ENCODE measurements around the gene PHF21A. TPM values are rescaled to one million over a fixed set of nuclear protein-coding genes. Genes with fewer than 3 reads are reported as not detected.
A peak's percentile ranks its signal among the peaks of the same experiment; 100 is the strongest.

Gene PHF21A
- total RNA-seq, 4 donors from 2014 or later = 11.2 to 22.3 (median 15.9) TPM

DNA sequence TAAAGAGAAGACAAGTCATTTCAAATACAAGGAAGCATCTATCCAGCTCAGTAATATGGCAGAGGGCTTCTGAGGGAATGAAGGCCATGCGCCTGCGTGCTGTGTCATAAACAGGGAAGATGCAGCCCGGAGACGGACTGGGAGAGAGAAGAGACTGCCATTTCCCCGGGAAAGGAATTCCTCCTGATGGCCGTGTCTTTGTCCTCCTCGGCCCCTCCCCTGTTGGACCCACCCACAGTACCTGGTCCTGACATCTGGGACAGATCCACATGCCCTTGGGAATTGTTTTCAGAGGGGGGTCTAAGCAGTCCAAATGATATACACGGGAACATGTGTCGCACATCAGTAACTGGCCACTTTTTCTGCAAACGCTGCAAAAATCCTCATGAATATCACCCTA is 183.3 kb downstream of the PHF21A start:
- Histone ChIP-seq H3K36me3 (peaks cover 13 to 94% (median 21%) of the 10 kb centered on the region in 3 donors), H3K4me3 (no peak overlapping the region), H3K9me3 (no peaks in the 10 kb centered on the region), H3K4me1 (peaks cover 5 to 35% (median 14%) of the 10 kb centered on the region in 3 donors), H3K27ac (no peak overlapping the region), H3K27me3 (no peaks in the 10 kb centered on the region)
- DNase-seq = no peak
- intact Hi-C loops (cut with DNase I) = no loop called here
- TF ChIP-seq, protein P1, sequence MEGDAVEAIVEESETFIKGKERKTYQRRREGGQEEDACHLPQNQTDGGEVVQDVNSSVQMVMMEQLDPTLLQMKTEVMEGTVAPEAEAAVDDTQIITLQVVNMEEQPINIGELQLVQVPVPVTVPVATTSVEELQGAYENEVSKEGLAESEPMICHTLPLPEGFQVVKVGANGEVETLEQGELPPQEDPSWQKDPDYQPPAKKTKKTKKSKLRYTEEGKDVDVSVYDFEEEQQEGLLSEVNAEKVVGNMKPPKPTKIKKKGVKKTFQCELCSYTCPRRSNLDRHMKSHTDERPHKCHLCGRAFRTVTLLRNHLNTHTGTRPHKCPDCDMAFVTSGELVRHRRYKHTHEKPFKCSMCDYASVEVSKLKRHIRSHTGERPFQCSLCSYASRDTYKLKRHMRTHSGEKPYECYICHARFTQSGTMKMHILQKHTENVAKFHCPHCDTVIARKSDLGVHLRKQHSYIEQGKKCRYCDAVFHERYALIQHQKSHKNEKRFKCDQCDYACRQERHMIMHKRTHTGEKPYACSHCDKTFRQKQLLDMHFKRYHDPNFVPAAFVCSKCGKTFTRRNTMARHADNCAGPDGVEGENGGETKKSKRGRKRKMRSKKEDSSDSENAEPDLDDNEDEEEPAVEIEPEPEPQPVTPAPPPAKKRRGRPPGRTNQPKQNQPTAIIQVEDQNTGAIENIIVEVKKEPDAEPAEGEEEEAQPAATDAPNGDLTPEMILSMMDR (IDR thresholded peaks at IDR 0.05) = no peak
- TF ChIP-seq POLR2A (IDR thresholded peaks at IDR 0.05) = no peak
- 83 to 92% methylated on average over 9 to 10 of the region's 10 CpGs for WGBS, 2 donors

DNA sequence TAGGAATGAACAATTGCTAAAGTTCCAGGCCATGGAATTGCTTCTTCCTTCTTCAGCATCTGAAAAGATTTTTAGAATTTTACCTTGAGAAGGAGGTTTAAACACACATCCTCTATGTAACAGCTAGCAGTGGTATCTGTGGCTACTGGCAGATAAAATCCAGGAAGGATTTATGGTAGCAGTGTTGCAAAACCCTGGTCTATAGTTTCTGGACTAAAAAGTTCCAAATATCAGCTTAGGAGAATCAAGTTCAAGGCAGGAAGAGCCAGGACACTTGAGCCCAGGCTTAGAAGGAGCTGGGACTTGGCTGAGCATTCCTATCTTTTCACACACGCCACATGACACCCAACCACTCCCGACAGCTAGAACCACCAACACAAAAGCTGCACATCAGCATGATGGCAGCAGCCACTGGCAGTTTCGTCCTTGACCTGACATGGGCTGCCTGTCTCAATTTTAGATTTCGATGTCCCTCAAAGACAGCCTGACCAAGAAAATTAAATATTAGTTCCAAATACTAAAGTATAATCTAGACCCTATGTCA is 184.7 kb downstream of the PHF21A start:
- no peak for TF ChIP-seq POLR2A (IDR thresholded peaks at IDR 0.05)
- TF ChIP-seq, protein P1 (IDR thresholded peaks at IDR 0.05) = no peak
- 87 to 89% methylated on average over 2 to 4 of the region's 4 CpGs for WGBS, 2 donors
- peaks cover 5 to 48% (median 22%) of the 10 kb centered on the region in 3 donors for H3K4me1 ChIP-seq

DNA sequence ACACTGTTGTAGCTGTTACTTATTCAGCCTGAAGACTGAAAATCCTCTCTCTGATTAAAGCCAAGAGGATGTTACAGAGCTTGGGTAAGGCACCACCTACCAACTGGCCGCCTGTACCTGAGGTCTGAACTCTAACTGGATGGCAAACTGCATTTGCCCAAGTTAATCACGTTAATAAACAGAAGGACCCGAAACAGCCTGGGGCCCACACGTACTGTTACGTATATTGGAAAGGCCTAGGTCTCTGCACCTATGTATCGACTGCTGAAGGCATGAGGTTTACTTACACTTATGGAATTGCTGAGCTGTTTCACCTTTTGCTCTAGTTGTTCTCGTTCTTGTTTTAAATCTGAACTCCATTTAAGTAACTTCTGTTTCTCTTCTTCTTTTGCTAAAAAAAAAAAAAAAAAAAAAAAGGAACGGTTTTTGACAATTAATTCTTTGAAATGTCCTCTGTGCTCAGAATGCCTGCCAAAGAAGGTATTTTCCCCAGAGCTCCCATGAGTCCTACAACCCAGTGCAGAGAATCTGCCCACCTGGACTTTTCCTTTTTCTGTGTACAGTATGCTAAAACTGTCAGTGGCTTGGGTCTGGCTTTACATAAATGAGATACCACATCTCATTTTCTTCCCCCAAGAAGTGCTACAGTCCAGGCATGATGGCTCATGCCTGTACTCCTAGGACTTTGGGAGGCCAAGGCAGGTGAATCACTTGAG is 185.7 kb downstream of the PHF21A start:
- H3K9me3 ChIP-seq = no peaks in the 10 kb centered on the region
- DNase-seq = no peak
- 70 to 77% methylated on average over 8 of the region's 8 CpGs for WGBS, 2 donors
- intact Hi-C loops (cut with DNase I) = no loop called here
- TF ChIP-seq, protein P1 (IDR thresholded peaks at IDR 0.05) = no peak
- no peak for TF ChIP-seq POLR2A (IDR thresholded peaks at IDR 0.05)
- H3K4me3 ChIP-seq = no peak overlapping the region
- peaks cover 14 to 59% (median 29%) of the 10 kb centered on the region in 3 donors for H3K4me1 ChIP-seq
- peaks cover 21 to 82% (median 21%) of the 10 kb centered on the region in 3 donors for H3K36me3 ChIP-seq
- peak overlapping the region in 1 of 4 donors; percentile 79 for H3K27ac ChIP-seq
- H3K27me3 ChIP-seq = no peaks in the 10 kb centered on the region

More for the DNA sequence above, 184.7 kb downstream of the PHF21A start:
- no peaks in the 10 kb centered on the region for H3K9me3 ChIP-seq
- no peak for DNase-seq
- H3K36me3 ChIP-seq = peaks cover 18 to 90% (median 21%) of the 10 kb centered on the region in 3 donors
- H3K27ac ChIP-seq = no peak overlapping the region
- intact Hi-C loops (cut with DNase I) = no loop called here
- H3K4me3 ChIP-seq = no peak overlapping the region
- no peaks in the 10 kb centered on the region for H3K27me3 ChIP-seq

DNA sequence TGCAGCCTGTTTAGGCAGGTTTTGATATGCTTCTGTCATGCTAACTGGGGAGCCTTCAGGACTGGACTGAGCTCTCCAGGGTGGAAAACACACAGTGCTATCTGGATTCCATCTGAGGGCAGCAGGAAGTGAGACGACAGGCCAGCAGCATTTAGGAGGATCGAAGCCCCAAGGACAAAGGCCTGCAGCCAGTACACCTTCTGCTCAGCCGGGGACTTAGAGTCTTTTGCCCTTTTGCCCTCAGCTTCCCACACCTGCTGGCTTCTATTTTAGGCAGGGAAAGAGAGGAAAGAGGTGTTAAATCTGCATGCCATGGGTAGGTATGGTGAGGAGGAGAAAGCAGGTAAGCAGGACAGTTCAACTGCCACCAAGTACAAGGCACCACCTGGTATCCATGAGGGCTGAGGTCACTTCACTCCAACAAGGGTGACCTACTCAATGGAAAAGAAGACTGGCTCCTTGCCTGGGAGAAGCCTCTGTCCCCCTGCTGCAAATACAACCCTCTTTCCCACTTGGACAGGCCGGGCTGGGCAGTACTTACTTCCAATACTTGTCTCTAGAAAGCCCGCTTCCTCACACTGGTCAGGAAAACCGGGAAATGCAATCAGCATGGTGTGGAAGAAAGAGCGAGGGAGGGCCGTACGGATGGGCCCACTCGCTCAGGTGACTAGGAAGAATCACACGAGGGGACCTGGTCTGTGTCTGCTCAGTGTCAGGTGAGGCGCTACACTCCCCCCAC is 186.5 kb downstream of the PHF21A start:
- Histone ChIP-seq H3K27ac (peak overlapping the region in 3 of 4 donors; percentile 33 to 79 (median 50)), H3K9me3 (no peaks in the 10 kb centered on the region), H3K4me1 (peaks cover 20 to 67% (median 37%) of the 10 kb centered on the region in 3 donors), H3K4me3 (no peak overlapping the region), H3K36me3 (peaks cover 21 to 75% (median 21%) of the 10 kb centered on the region in 3 donors), H3K27me3 (no peaks in the 10 kb centered on the region)
- 67 to 73% methylated on average over 11 to 12 of the region's 12 CpGs for WGBS, 2 donors
- TF ChIP-seq, protein P1 (IDR thresholded peaks at IDR 0.05) = no peak
- TF ChIP-seq POLR2A (IDR thresholded peaks at IDR 0.05) = no peak
- no peak for DNase-seq
- intact Hi-C loops (cut with DNase I) = no loop called here
